Stimulated activated naive B cell treated with anti-CD40 and anti-IgM and Interleukin-4, amounts not matched to agents 10 μg/mL and 1 μg/mL and 100 μg/mL, for 72 hours (primary cell): Measurements from ENCODE around the gene COL19A1.

Source experiments
- ATAC-seq, 2 donors: fragments of 150-1000 bp; cut with Tn5 transposase; replicated peaks; 2 replicates each; pipeline ENCODE4 v1.10.0; 2021; ENCODE audit warnings: moderate library complexity in 1 of 2
- DNase-seq: peaks from one replicate; pipeline ENCODE4 v3.0.0; 2021
- H3K27ac Mint-ChIP-seq: one replicate; pipeline ENCODE4 v1.8.0; 2022; ENCODE audit warnings: mild to moderate bottlenecking, mixed read lengths
- H3K27me3 Mint-ChIP-seq, 2 donors: one replicate each; pipeline ENCODE4 v1.8.0; 2022; ENCODE audit warnings: mixed read lengths in 2 of 2
- H3K36me3 Mint-ChIP-seq, 2 donors: one replicate each; pipeline ENCODE4 v1.8.0; 2022; ENCODE audit warnings: mixed read lengths in 2 of 2, mild to moderate bottlenecking in 1 of 2
- H3K4me1 Mint-ChIP-seq, 2 donors: one replicate each; pipeline ENCODE4 v1.8.0; 2022; ENCODE audit warnings: mixed read lengths in 2 of 2, mild to moderate bottlenecking in 1 of 2
- H3K4me3 Mint-ChIP-seq, 2 donors: one replicate each; pipeline ENCODE4 v1.8.0; 2022; ENCODE audit warnings: mild to moderate bottlenecking in 2 of 2, mixed read lengths in 2 of 2, moderate library complexity in 1 of 2
- H3K9me3 Mint-ChIP-seq, 2 donors: one replicate each; pipeline ENCODE4 v1.8.0; 2022; ENCODE audit warnings: mixed read lengths in 2 of 2, mild to moderate bottlenecking in 1 of 2

COL19A1 gene

GRCh38 chr6:70234561-70235236 is 368.3 kb downstream of the COL19A1 start:
- Mint-ChIP-seq H3K27ac (no peak overlapping the region), H3K27me3 (peaks cover 8 to 10% of the 10 kb centered on the region in 2 donors), H3K36me3 (no peaks in the 10 kb centered on the region), H3K9me3 (no peaks in the 10 kb centered on the region), H3K4me1 (no peaks in the 10 kb centered on the region), H3K4me3 (no peak overlapping the region)
- DNase-seq (no peak), ATAC-seq (no peak)

- H3K9me3 Mint-ChIP-seq, result no peaks in the 10 kb centered on the region
- DNase-seq, result no peak
- no peak overlapping the region for H3K4me3 Mint-ChIP-seq
- H3K4me1 Mint-ChIP-seq, result no peaks in the 10 kb centered on the region
- H3K27ac Mint-ChIP-seq, result no peak overlapping the region
- no peak for ATAC-seq
- H3K27me3 Mint-ChIP-seq, result peaks cover 8 to 10% of the 10 kb centered on the region in 2 donors
- H3K36me3 Mint-ChIP-seq, result no peaks in the 10 kb centered on the region
Measured at GRCh38 chr6:70236343-70236742, 370.0 kb downstream of the COL19A1 start.

GRCh38 chr6:70241031-70241430 is 374.7 kb downstream of the COL19A1 start:
- Mint-ChIP-seq H3K9me3 (no peaks in the 10 kb centered on the region), H3K27ac (no peak overlapping the region), H3K36me3 (no peaks in the 10 kb centered on the region), H3K27me3 (peaks cover 14 to 15% of the 10 kb centered on the region in 2 donors), H3K4me3 (no peak overlapping the region), H3K4me1 (no peaks in the 10 kb centered on the region)
- DNase-seq (no peak), ATAC-seq (no peak)

- H3K9me3 Mint-ChIP-seq, result no peaks in the 10 kb centered on the region
- no peak overlapping the region for H3K27ac Mint-ChIP-seq
- H3K36me3 Mint-ChIP-seq, result no peaks in the 10 kb centered on the region
- ATAC-seq (no peak), DNase-seq (no peak)
- H3K27me3 Mint-ChIP-seq, result peaks cover 11 to 20% of the 10 kb centered on the region in 2 donors
- H3K4me3 Mint-ChIP-seq, result no peak overlapping the region
- H3K4me1 Mint-ChIP-seq, result no peaks in the 10 kb centered on the region
Measured at GRCh38 chr6:70241991-70242420, 375.6 kb downstream of the COL19A1 start.

- Mint-ChIP-seq H3K27me3 (peaks cover 10 to 16% of the 10 kb centered on the region in 2 donors), H3K36me3 (no peaks in the 10 kb centered on the region), H3K27ac (no peak overlapping the region), H3K9me3 (no peaks in the 10 kb centered on the region), H3K4me3 (no peak overlapping the region), H3K4me1 (no peaks in the 10 kb centered on the region)
- DNase-seq, result no peak
- ATAC-seq, result no peak
Measured at GRCh38 chr6:70246118-70246517, 379.8 kb downstream of the COL19A1 start.

- Mint-ChIP-seq H3K4me1 (no peaks in the 10 kb centered on the region), H3K4me3 (no peak overlapping the region), H3K36me3 (no peaks in the 10 kb centered on the region), H3K27ac (no peak overlapping the region), H3K9me3 (no peaks in the 10 kb centered on the region), H3K27me3 (peaks cover 4 to 17% of the 10 kb centered on the region in 2 donors)
- DNase-seq (no peak), ATAC-seq (no peak)
Measured at GRCh38 chr6:70252604-70253003, 386.2 kb downstream of the COL19A1 start.

GRCh38 chr6:70253923-70254322 is 387.6 kb downstream of the COL19A1 start:
- Mint-ChIP-seq H3K27ac (no peak overlapping the region), H3K36me3 (no peaks in the 10 kb centered on the region), H3K27me3 (peaks cover 4 to 12% of the 10 kb centered on the region in 2 donors), H3K4me1 (no peaks in the 10 kb centered on the region), H3K9me3 (no peaks in the 10 kb centered on the region), H3K4me3 (no peak overlapping the region)
- DNase-seq (no peak), ATAC-seq (no peak)

GRCh38 chr6:70254784-70255183 is 388.4 kb downstream of the COL19A1 start:
- Mint-ChIP-seq H3K36me3 (no peaks in the 10 kb centered on the region), H3K27me3 (peaks cover 10 to 12% of the 10 kb centered on the region in 2 donors), H3K9me3 (no peaks in the 10 kb centered on the region), H3K4me1 (no peaks in the 10 kb centered on the region), H3K27ac (no peak overlapping the region), H3K4me3 (no peak overlapping the region)
- ATAC-seq (no peak), DNase-seq (no peak)

- Mint-ChIP-seq H3K4me3 (no peak overlapping the region), H3K27me3 (peaks cover 12 to 15% of the 10 kb centered on the region in 2 donors), H3K9me3 (no peaks in the 10 kb centered on the region), H3K36me3 (no peaks in the 10 kb centered on the region), H3K27ac (no peak overlapping the region), H3K4me1 (no peaks in the 10 kb centered on the region)
- ATAC-seq (no peak), DNase-seq (no peak)
Measured at GRCh38 chr6:70257768-70258273, 391.5 kb downstream of the COL19A1 start.

GRCh38 chr6:70258483-70258882 is 392.1 kb downstream of the COL19A1 start:
- H3K4me3 Mint-ChIP-seq, result no peak overlapping the region
- DNase-seq (no peak), ATAC-seq (no peak)
- H3K27ac Mint-ChIP-seq, result no peak overlapping the region
- H3K36me3 Mint-ChIP-seq, result no peaks in the 10 kb centered on the region
- no peaks in the 10 kb centered on the region for H3K4me1 Mint-ChIP-seq
- peaks cover 9 to 12% of the 10 kb centered on the region in 2 donors for H3K27me3 Mint-ChIP-seq
- no peaks in the 10 kb centered on the region for H3K9me3 Mint-ChIP-seq
